NK-92 treated with Interleukin-12 subunit alpha and Interleukin-12 subunit beta, amount 100 ng/mL, for 24 hours (cell line): ENCODE measurements around the gene PDZD8.
A peak's percentile ranks its signal among the peaks of the same experiment; 100 is the strongest.

ENCODE experiments used
- DNase-seq: peaks from one replicate; lab custom pipeline; 2025; lab: John Stamatoyannopoulos, UW

PDZD8 gene

GRCh38 chr10:117398029-117398428 lies 22.8 kb upstream of the PDZD8 start:
- DNase-seq = no peak

- no peak for DNase-seq
Observed at GRCh38 chr10:117391436-117392205, 16.4 kb upstream of the PDZD8 start.

GRCh38 chr10:117390420-117390819 lies 15.2 kb upstream of the PDZD8 start:
- no peak for DNase-seq

GRCh38 chr10:117386805-117387204 lies 11.6 kb upstream of the PDZD8 start:
- DNase-seq = no peak

GRCh38 chr10:117382861-117383260 lies 7.6 kb upstream of the PDZD8 start:
- DNase-seq = no peak

- peak; percentile 61 for DNase-seq
Observed at GRCh38 chr10:117374506-117375359, 507 bp downstream of the PDZD8 start.

- peak; percentile 52 for DNase-seq
Observed at GRCh38 chr10:117373823-117374505, 1.3 kb downstream of the PDZD8 start.

- DNase-seq = no peak
Observed at GRCh38 chr10:117370205-117370604, 5.0 kb downstream of the PDZD8 start.

GRCh38 chr10:117367718-117368117 lies 7.5 kb downstream of the PDZD8 start:
- no peak for DNase-seq

GRCh38 chr10:117366741-117367140 lies 8.5 kb downstream of the PDZD8 start:
- no peak for DNase-seq

- DNase-seq = no peak
Observed at GRCh38 chr10:117365612-117366011, 9.6 kb downstream of the PDZD8 start.

GRCh38 chr10:117364110-117364960 lies 10.9 kb downstream of the PDZD8 start:
- DNase-seq = no peak

GRCh38 chr10:117363028-117363427 lies 12.2 kb downstream of the PDZD8 start:
- DNase-seq = no peak

- DNase-seq = no peak
Observed at GRCh38 chr10:117362313-117362712, 12.9 kb downstream of the PDZD8 start.

- no peak for DNase-seq
Observed at GRCh38 chr10:117360994-117361667, 14.1 kb downstream of the PDZD8 start.

GRCh38 chr10:117360016-117360415 lies 15.2 kb downstream of the PDZD8 start:
- no peak for DNase-seq

- DNase-seq = no peak
Observed at GRCh38 chr10:117355072-117355471, 20.2 kb downstream of the PDZD8 start.

GRCh38 chr10:117353684-117354083 lies 21.6 kb downstream of the PDZD8 start:
- no peak for DNase-seq

GRCh38 chr10:117352724-117353123 lies 22.5 kb downstream of the PDZD8 start:
- DNase-seq = no peak

GRCh38 chr10:117351996-117352395 lies 23.2 kb downstream of the PDZD8 start:
- no peak for DNase-seq

- DNase-seq = no peak
Observed at GRCh38 chr10:117351558-117351957, 23.7 kb downstream of the PDZD8 start.
